K562 (cell line): ENCODE results near the gene HOTAIR. TPM values are rescaled to one million over a fixed set of nuclear protein-coding genes. Genes with fewer than 3 reads are reported as not detected.

ENCODE experiments used
- ATAC-seq: fragments of 200-7000 bp; cut with Tn5 transposase; 3 replicates; pipeline ENCODE4 v1.9.1; 2020; ENCODE audit warnings: moderate library complexity
- BruUV-seq: library from RNA; stranded (reverse); fragments of 400-500 nt; replicated peaks from 2 replicates; lab custom pipeline; 2021; lab: Mats Ljungman, UMichigan
- CTCF ChIA-PET: fragments of 300-600 bp; formaldehyde crosslinking; extraction: SDS; loops from one replicate; lab custom pipeline; 2021; ENCODE audit warnings: low intra/inter-chr PET ratio; lab: Yijun Ruan, JAX
- POLR2A ChIA-PET: fragments of 300-600, 350-650 bp; sonication (Branson Sonifier 250); formaldehyde crosslinking; extraction: SDS; loops from one replicate; lab custom pipeline; 2021; ENCODE audit warnings: antibody characterized with exemption, inconsistent platforms; lab: Yijun Ruan, JAX
- DNase-seq, 4 experiments: peaks; one replicate each; pipeline versions ENCODE4 v3.0.0 to v3.0.0-alpha.2; 2011 to 2018; ENCODE audit warnings: low spot score in 3 of 4, mixed read lengths in 3 of 4; ENCODE audit errors: extremely low read depth in 1 of 4
- FAIRE-seq: peaks from 2 replicates; lab custom pipeline; 2011; peaks lifted over from hg19 to GRCh38; lab: Jason Lieb, UNC
- H2AFZ ChIP-seq: 2 replicates; pipeline ENCODE4 v1.6.0; 2011; ENCODE audit warnings: low read depth, low read length, control low read depth, inconsistent platforms
- H3K27ac ChIP-seq: fragments of 200-600 bp; 3 replicates; pipeline ENCODE4 v1.8.0; 2011; ENCODE audit warnings: low read depth, mild to moderate bottlenecking, control low read depth, inconsistent platforms, low read length, moderate library complexity, mixed read lengths; ENCODE audit errors: extremely low read depth
- H3K27me3 ChIP-seq, 2 experiments: fragments of 300-600 bp in 1 of 2; 2 replicates in 1 of 2; 3 replicates in 1 of 2; pipeline versions ENCODE4 v1.6.0 to v1.8.0; 2011; ENCODE audit warnings: inconsistent platforms in 2 of 2, low read length in 2 of 2, mild to moderate bottlenecking in 1 of 2, mixed read lengths in 1 of 2, moderate library complexity in 1 of 2; ENCODE audit not compliant: control insufficient read depth in 2 of 2, insufficient read depth in 2 of 2
- H3K36me3 ChIP-seq: fragments of 300-600 bp; 3 replicates; pipeline ENCODE4 v1.8.0; 2011; ENCODE audit warnings: mild to moderate bottlenecking, low read length, inconsistent platforms; ENCODE audit not compliant: control insufficient read depth, insufficient read depth
- H3K4me1 ChIP-seq, 2 experiments: fragments of 200-600 bp in 1 of 2; replicated peaks in 1 of 2; 2 replicates in 1 of 2; 3 replicates in 1 of 2; pipeline versions ENCODE4 v1.5.1 to v1.8.0; 2011; ENCODE audit warnings: inconsistent platforms in 2 of 2, low read length in 2 of 2, mild to moderate bottlenecking in 1 of 2, mixed read lengths in 1 of 2, moderate library complexity in 1 of 2; ENCODE audit not compliant: control insufficient read depth in 2 of 2, insufficient read depth in 2 of 2
- H3K4me2 ChIP-seq: 2 replicates; pipeline ENCODE4 v1.6.1; 2011; ENCODE audit warnings: low read length, control low read depth, inconsistent platforms, mixed read lengths; ENCODE audit not compliant: insufficient read depth
- H3K4me3 ChIP-seq: fragments of 200-600 bp; sonication (generic), shearing (Covaris generic); 2 replicates; pipeline ENCODE4 v1.5.1; 2016; ENCODE audit warnings: control low read depth, inconsistent platforms
- H3K79me2 ChIP-seq: fragments of 200-600 bp; 3 replicates; pipeline ENCODE4 v1.8.0; 2011; ENCODE audit warnings: low read length, inconsistent platforms; ENCODE audit not compliant: control insufficient read depth, insufficient read depth
- H3K9ac ChIP-seq, 2 experiments: 2 replicates each; pipeline versions ENCODE4 v1.6.0 to v1.6.1; 2011; ENCODE audit warnings: low read depth in 2 of 2, low read length in 2 of 2, control low read depth in 1 of 2, inconsistent platforms in 1 of 2, mild to moderate bottlenecking in 1 of 2, mixed read lengths in 1 of 2; ENCODE audit not compliant: insufficient read depth in 1 of 2
- H3K9me1 ChIP-seq: one replicate; pipeline ENCODE4 v1.6.0; 2011; ENCODE audit warnings: inconsistent platforms, mild to moderate bottlenecking, low read length, moderate library complexity; ENCODE audit not compliant: control insufficient read depth, insufficient read depth
- H3K9me3 ChIP-seq: replicated peaks from 2 replicates; pipeline ENCODE4 v1.5.1; 2011; ENCODE audit warnings: low read depth, low read length, inconsistent platforms; ENCODE audit not compliant: control insufficient read depth, insufficient read depth
- H4K20me1 ChIP-seq: replicated peaks from 2 replicates; pipeline ENCODE4 v1.6.1; 2011; ENCODE audit warnings: low read length, inconsistent platforms, mixed read lengths; ENCODE audit not compliant: control insufficient read depth, insufficient read depth
- FOXK2 ChIP-seq, 2 experiments: fragments of 450-650 bp; IDR thresholded peaks in 1 of 2; conservative IDR thresholded peaks in 1 of 2; 2 replicates each; pipeline ENCODE4 v1.6.1; 2016; ENCODE audit warnings: low read depth in 2 of 2, mild to moderate bottlenecking in 1 of 2
- MEIS2 ChIP-seq: fragments of 450-650 bp; IDR thresholded peaks from 2 replicates; pipeline ENCODE4 v1.6.1; 2014; ENCODE audit warnings: mild to moderate bottlenecking; ENCODE audit not compliant: partially characterized antibody
- NR2C2 ChIP-seq, 2 experiments: fragments of 200-800 bp in 1 of 2; sonication (Bioruptor generic) in 1 of 2; sonication (generic) in 1 of 2; formaldehyde crosslinking in 1 of 2; IDR thresholded peaks; 2 replicates each; pipeline versions ENCODE4 v1.6.1 to v1.8.0; 2016 to 2022; ENCODE audit warnings: mild to moderate bottlenecking in 1 of 2, missing compliant biosample characterization in 1 of 2, missing genetic modification characterization in 1 of 2, missing genetic modification reagents in 1 of 2
- RBM17 ChIP-seq: fragments of 200-400 bp; formaldehyde crosslinking; IDR thresholded peaks from 2 replicates; pipeline ENCODE4 v1.6.1; 2017; ENCODE audit warnings: low read depth, mild to moderate bottlenecking, low read length, borderline replicate concordance
- ZBTB7A ChIP-seq: IDR thresholded peaks from 2 replicates; pipeline ENCODE4 v1.6.1; 2011; ENCODE audit warnings: low read depth, mild to moderate bottlenecking, low read length, moderate library complexity, borderline replicate concordance; ENCODE audit not compliant: control insufficient read depth
- ZNF584 ChIP-seq: fragments of 200-800 bp; sonication (Bioruptor generic); IDR thresholded peaks from 2 replicates; pipeline ENCODE4 v1.6.1; 2016; ENCODE audit warnings: low read depth, mild to moderate bottlenecking, missing genetic modification characterization, missing compliant biosample characterization
- WGBS: fragments of 100-300 bp; shearing (Covaris generic); methylation state at CpG from one replicate; pipeline ENCODE4 v1.1.6; 2016; ENCODE audit warnings: low coverage, mixed read lengths; ENCODE audit not compliant: insufficient coverage; ENCODE audit errors: missing lambda C conversion rate; 5-methylcytosine and 5-hydroxymethylcytosine counted together
- in situ Hi-C: fragments of 300-500 bp; cut with MboI; formaldehyde crosslinking; loops from 4 replicates; pipeline ENCODE4 v1.15.0; 2018; ENCODE audit warnings: inconsistent platforms, mixed read lengths
- intact Hi-C: fragments of 100-400 bp; cut with micrococcal nuclease; formaldehyde crosslinking; loops from 2 replicates; pipeline ENCODE4 v1.14.2; 2022
- polyA plus RNA-seq, 8 experiments: library from polyadenylated mRNA; depleted of rRNA in 4 of 8; stranded (reverse) in 5 of 8; unstranded in 3 of 8; fragments of >200 nt; fragmentation: Nextera tagmentation in 2 of 8; fragmentation: Illumina TruSeq in 1 of 8; extraction: Ambion mirVana in 2 of 8; extraction: Trizol in 1 of 8; gene quantifications; 2 replicates each; pipeline versions ENCODE4 v1.2.1 to v1.2.3, GENCODE V29; 2011 to 2014; ENCODE audit warnings: inconsistent platforms in 1 of 8, missing spikeins in 1 of 8
- total RNA-seq, 7 experiments: library from RNA; depleted of rRNA in 6 of 7; stranded (reverse); fragments of >200 nt in 6 of 7; fragmentation: Illumina TruSeq in 2 of 7; extraction: Trizol in 2 of 7; gene quantifications; 2 replicates each; pipeline versions ENCODE4 v1.2.1 to v1.2.3, GENCODE V29; 2011 to 2021; ENCODE audit warnings: low replicate concordance in 1 of 7
- TF ChIP-seq, protein P1 (sequence below), 3 experiments: fragments of 200-800 bp in 1 of 3; sonication (Bioruptor generic) in 1 of 3; sonication (generic) in 1 of 3; formaldehyde crosslinking in 1 of 3; IDR thresholded peaks; 2 replicates each; pipeline versions ENCODE4 v1.6.1 to v1.8.0; 2016 to 2022; ENCODE audit warnings: mild to moderate bottlenecking in 2 of 3, missing compliant biosample characterization in 2 of 3, missing genetic modification characterization in 2 of 3, missing genetic modification reagents in 1 of 3
- TF ChIP-seq, protein P2 (sequence below), 2 experiments: IDR thresholded peaks in 1 of 2; conservative IDR thresholded peaks in 1 of 2; 2 replicates each; pipeline ENCODE4 v1.6.1; 2016; ENCODE audit warnings: low read depth in 2 of 2, mild to moderate bottlenecking in 1 of 2, missing compliant biosample characterization in 1 of 2, missing genetic modification characterization in 1 of 2, moderate library complexity in 1 of 2
- TF ChIP-seq, protein P3 (sequence below): fragments of 450-650 bp; IDR thresholded peaks from 2 replicates; pipeline ENCODE4 v1.6.1; 2016

HOTAIR gene
- total and polyA plus RNA-seq, 9 of the 15 experiments (the other 6 are each of a cell fraction or from before 2014, with no cell fraction given): 0.04 TPM; not detected in 8

DNA sequence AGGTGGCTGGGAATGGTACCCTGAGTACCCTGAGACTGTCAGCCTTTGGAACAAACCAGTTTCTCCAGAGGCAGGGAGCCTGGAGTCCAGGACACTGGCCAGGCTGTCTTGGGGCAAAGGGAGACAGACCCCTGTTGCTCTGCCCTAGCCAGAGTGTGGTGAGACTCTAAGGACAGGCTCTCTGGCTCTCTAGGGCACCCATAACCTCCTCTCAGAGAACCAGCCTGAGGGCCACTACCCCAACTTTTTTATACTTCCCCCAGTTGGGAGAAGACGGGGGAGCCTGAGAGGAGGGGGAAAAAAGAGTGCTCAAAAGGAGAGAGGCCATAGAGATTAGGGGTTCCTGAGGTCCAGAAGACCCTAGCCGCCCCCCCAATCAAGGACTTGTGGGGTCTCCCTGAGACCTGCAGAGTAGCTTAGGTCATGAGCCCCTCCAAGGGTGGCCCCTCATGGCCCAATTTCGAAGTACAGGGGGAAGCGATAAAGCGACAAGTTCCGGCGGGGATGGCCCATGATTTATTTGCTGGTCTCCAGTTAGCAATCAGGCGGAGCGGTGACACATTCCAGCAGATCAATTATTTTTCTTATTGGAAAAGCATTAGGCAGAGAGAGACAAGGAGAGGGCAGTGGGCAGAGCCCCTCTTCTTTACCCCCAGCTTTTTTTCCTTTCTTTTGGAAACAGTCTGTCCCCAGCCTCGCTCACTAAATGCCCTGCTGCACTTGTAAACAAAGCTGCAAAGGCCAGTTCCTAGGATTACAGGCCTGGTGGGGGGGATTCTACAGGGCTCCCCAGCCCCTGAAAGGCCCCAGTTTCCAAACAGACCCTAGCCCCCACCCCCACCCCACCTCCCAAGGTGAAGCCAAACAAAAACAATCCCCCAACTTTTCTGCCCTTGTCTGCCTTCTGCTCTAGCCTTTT, 35.6 kb upstream of the HOTAIR start:
- POLR2A ChIA-PET: interaction anchor here (0.8 to 0.9 kb wide), 2 partner anchors 14 to 191 kb away, joined by 3 read pairs; no protein-coding TSS in a partner anchor
- BruUV-seq: no TSS peak
- intact Hi-C loops: loop anchor here (10.0 kb wide), 1 partner anchor 284 kb away; no protein-coding TSS in a partner anchor
- peak overlapping the region; percentile 68 for H3K4me2 ChIP-seq
- CTCF ChIA-PET: interaction anchor here (0.9 kb wide), 1 partner anchor 191 kb away, joined by 3 read pairs; no protein-coding TSS in a partner anchor
- no peak for DNase-seq
- no peaks in the 10 kb centered on the region; the same call in 2 of the 3 replicates for H3K79me2 ChIP-seq
- H3K36me3 ChIP-seq: no peaks in the 10 kb centered on the region
- no peaks in the 10 kb centered on the region for H3K9me1 ChIP-seq
- H3K27ac ChIP-seq: peak overlapping the region; percentile 59; the same call in 1 of the 3 replicates
- in situ Hi-C loops: no loop called here
- no peaks in the 10 kb centered on the region for H3K9me3 ChIP-seq
- 64% methylated on average over 7 of the region's 10 CpGs for WGBS
- ATAC-seq: no peak; the same call in 1 of the 3 replicates
- FAIRE-seq: no peak
- H2AFZ ChIP-seq: peak overlapping the region; percentile 82
- H3K9ac ChIP-seq: peak overlapping the region; percentile 68 to 85; a peak in 2 of 4 replicates
- peaks cover 14 to 23% of the 10 kb centered on the region in 2 experiments for H3K4me1 ChIP-seq
- H3K4me3 ChIP-seq: no peak overlapping the region
- H4K20me1 ChIP-seq: no peaks in the 10 kb centered on the region; the same call in 1 of the 2 replicates
- 0 out of 2 replicates have a peak, but pooled peaks have one; percentile 30 for TF ChIP-seq ZBTB7A
- TF ChIP-seq, protein P1, sequence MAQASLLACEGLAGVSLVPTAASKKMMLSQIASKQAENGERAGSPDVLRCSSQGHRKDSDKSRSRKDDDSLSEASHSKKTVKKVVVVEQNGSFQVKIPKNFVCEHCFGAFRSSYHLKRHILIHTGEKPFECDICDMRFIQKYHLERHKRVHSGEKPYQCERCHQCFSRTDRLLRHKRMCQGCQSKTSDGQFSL (CRISPR knock-in tag; IDR thresholded peaks at IDR 0.05): 0 out of 2 replicates have a peak, but pooled peaks have one; percentile 6
- TF ChIP-seq, protein P1 (tag; IDR thresholded peaks at IDR 0.05): no peak
- no peak for TF ChIP-seq NR2C2 (CRISPR knock-in tag; IDR thresholded peaks at IDR 0.05)
- TF ChIP-seq NR2C2 (tag; IDR thresholded peaks at IDR 0.05): no peak
- no peak for TF ChIP-seq RBM17
- TF ChIP-seq, protein P2, sequence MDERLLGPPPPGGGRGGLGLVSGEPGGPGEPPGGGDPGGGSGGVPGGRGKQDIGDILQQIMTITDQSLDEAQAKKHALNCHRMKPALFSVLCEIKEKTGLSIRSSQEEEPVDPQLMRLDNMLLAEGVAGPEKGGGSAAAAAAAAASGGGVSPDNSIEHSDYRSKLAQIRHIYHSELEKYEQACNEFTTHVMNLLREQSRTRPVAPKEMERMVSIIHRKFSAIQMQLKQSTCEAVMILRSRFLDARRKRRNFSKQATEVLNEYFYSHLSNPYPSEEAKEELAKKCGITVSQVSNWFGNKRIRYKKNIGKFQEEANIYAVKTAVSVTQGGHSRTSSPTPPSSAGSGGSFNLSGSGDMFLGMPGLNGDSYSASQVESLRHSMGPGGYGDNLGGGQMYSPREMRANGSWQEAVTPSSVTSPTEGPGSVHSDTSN (CRISPR knock-in tag; IDR thresholded peaks at IDR 0.05; ENCODE audit: low read depth): no peak
- TF ChIP-seq, protein P2 (tag; conservative IDR thresholded peaks at IDR 0.05; ENCODE audit: low read depth): peak; percentile 59
- no peak for TF ChIP-seq ZNF584 (CRISPR knock-in tag)
- TF ChIP-seq MEIS2: peak; percentile 62
- TF ChIP-seq FOXK2 (conservative IDR thresholded peaks at IDR 0.05 in 1 of 2, IDR thresholded peaks at IDR 0.05 in 1 of 2; ENCODE audit: low read depth in 2 of 2): 0 out of 4 replicates have a peak, but pooled peaks of 1 of the 2 experiments have one; percentile 13
- TF ChIP-seq, protein P3, sequence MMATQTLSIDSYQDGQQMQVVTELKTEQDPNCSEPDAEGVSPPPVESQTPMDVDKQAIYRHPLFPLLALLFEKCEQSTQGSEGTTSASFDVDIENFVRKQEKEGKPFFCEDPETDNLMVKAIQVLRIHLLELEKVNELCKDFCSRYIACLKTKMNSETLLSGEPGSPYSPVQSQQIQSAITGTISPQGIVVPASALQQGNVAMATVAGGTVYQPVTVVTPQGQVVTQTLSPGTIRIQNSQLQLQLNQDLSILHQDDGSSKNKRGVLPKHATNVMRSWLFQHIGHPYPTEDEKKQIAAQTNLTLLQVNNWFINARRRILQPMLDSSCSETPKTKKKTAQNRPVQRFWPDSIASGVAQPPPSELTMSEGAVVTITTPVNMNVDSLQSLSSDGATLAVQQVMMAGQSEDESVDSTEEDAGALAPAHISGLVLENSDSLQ: peak; percentile 8; the same call in 1 of the 2 replicates
- TF ChIP-seq, all 486 proteins: peak for 6
- H3K27me3 ChIP-seq: no peaks in the 10 kb centered on the region
